Measurements from ENCODE around the gene LY9. TPM values are rescaled to one million over a fixed set of nuclear protein-coding genes. Genes with fewer than 3 reads are reported as not detected.

Gene LY9
- total and polyA plus RNA-seq, 2 experiments from 2014 or later, result not detected

GRCh38 chr1:160772331-160772730 lies 23.6 kb upstream of the LY9 start (continued):
- TF ChIP-seq NANOG (IDR thresholded peaks at IDR 0.05; ENCODE audit: borderline replicate concordance), result no peak
- no peak for TF ChIP-seq POLR2AphosphoS5 (IDR thresholded peaks at IDR 0.05; ENCODE audit: low read depth)
- TF ChIP-seq JUNB (IDR thresholded peaks at IDR 0.05; ENCODE audit: unreplicated experiment), result no peak
- no peak for TF ChIP-seq STAT1 (IDR thresholded peaks at IDR 0.05; ENCODE audit: unreplicated experiment)
- TF ChIP-seq EZH2 (IDR thresholded peaks at IDR 0.05; ENCODE audit: low read depth, unreplicated experiment), result no peak
- TF ChIP-seq CREB1 (CRISPR knock-in tag; IDR thresholded peaks at IDR 0.05; ENCODE audit: low read depth), result no peak
- TF ChIP-seq, protein P1, sequence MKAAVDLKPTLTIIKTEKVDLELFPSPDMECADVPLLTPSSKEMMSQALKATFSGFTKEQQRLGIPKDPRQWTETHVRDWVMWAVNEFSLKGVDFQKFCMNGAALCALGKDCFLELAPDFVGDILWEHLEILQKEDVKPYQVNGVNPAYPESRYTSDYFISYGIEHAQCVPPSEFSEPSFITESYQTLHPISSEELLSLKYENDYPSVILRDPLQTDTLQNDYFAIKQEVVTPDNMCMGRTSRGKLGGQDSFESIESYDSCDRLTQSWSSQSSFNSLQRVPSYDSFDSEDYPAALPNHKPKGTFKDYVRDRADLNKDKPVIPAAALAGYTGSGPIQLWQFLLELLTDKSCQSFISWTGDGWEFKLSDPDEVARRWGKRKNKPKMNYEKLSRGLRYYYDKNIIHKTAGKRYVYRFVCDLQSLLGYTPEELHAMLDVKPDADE (IDR thresholded peaks at IDR 0.05), result no peak

- peaks cover 2% of the 10 kb centered on the region for H3K27me3 Mint-ChIP-seq (ENCODE audit: insufficient read depth, low read depth, poor library complexity)
- no peak for TF ChIP-seq NANOG (IDR thresholded peaks at IDR 0.05; ENCODE audit: borderline replicate concordance)
- no peak for TF ChIP-seq JUNB (IDR thresholded peaks at IDR 0.05; ENCODE audit: unreplicated experiment)
- TF ChIP-seq, protein P1 (IDR thresholded peaks at IDR 0.05), result no peak
- no peak for TF ChIP-seq POLR2AphosphoS5 (IDR thresholded peaks at IDR 0.05; ENCODE audit: low read depth)
- no peak for ATAC-seq
- H3K4me3 ChIP-seq, result no peak overlapping the region
- H3K79me2 ChIP-seq (replicated peaks; ENCODE audit: insufficient read depth), result no peaks in the 10 kb centered on the region
- H4K20me1 ChIP-seq (replicated peaks; ENCODE audit: insufficient read depth), result no peaks in the 10 kb centered on the region
- H3K27ac Mint-ChIP-seq, result no peak overlapping the region
- 0 out of 2 replicates have a peak, but pooled peaks cover 3% of the 10 kb centered on the region for H3K36me3 ChIP-seq (ENCODE audit: insufficient read depth)
- no peak overlapping the region for H3K4me2 ChIP-seq
- DNase-seq (ENCODE audit: low spot score), result no peak
- H3K36me3 Mint-ChIP-seq (ENCODE audit: low read depth), result no peaks in the 10 kb centered on the region
- H3K27ac ChIP-seq (ENCODE audit: low read depth), result no peak overlapping the region
- H2AFZ ChIP-seq, result no peak overlapping the region
- H3K9me3 Mint-ChIP-seq, result no peaks in the 10 kb centered on the region
- no peak overlapping the region for H3K4me3 Mint-ChIP-seq
- no peaks in the 10 kb centered on the region for H3K9me2 ChIP-seq (ENCODE audit: insufficient read depth)
- peaks cover 2% of the 10 kb centered on the region for H3K4me1 Mint-ChIP-seq
- H3K4me1 ChIP-seq (ENCODE audit: insufficient read depth), result no peaks in the 10 kb centered on the region
- H3K27me3 ChIP-seq (ENCODE audit: insufficient read depth), result no peaks in the 10 kb centered on the region
- no peaks in the 10 kb centered on the region for H3F3A ChIP-seq (replicated peaks; ENCODE audit: low read depth)
Measured at GRCh38 chr1:160773093-160773492, 22.9 kb upstream of the LY9 start.

DNA sequence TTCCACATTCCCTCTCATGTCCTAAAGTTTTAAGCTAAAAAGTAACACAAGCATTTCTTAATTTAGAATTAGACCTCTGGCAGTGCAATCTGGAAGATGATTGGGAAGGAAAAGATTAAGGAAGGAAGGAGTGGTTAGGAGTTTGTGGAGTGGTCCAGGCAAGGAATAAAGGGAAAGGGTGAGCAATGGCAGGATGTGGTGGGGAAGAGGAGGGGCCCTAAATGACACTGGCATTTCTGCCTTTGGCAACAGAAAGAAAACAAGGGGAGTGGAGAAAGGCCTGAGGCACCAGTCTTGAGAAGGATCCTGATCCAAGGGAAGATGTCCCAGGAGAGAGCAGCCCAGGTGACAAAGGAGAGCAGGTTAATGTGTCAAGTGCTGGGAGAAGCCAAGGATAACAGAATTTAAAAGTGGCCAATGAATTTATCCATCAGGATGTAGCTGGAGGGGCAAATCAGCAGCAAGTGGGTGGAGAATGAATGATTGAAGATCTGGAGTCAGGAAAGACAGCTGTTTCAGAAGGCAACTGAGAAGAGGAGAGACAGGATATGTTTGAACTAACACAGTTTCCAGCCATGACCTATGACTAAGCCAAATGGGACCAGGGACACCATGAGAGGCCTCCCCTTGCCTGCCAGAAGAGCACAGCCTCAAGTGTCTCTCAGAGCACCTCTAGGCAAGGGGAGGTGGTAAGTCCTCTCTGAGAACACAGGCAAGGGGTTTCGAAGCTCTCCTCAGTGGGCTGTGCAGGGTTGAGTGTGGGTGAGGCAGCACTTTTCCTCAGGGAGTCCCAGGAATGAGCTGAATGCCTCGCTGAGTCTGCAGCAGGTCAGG lies 20.9 kb upstream of the LY9 start:
- TF ChIP-seq ZNF331 (CRISPR knock-in tag; IDR thresholded peaks at IDR 0.05; ENCODE audit: low read depth) (no peak), JUNB (IDR thresholded peaks at IDR 0.05; ENCODE audit: unreplicated experiment) (no peak), STAT1 (IDR thresholded peaks at IDR 0.05; ENCODE audit: unreplicated experiment) (no peak), POLR2AphosphoS5 (IDR thresholded peaks at IDR 0.05; ENCODE audit: low read depth) (no peak), ZNF114 (CRISPR knock-in tag; IDR thresholded peaks at IDR 0.05) (no peak), CREB1 (CRISPR knock-in tag; IDR thresholded peaks at IDR 0.05; ENCODE audit: low read depth) (no peak), CTCF (conservative IDR thresholded peaks at IDR 0.05; ENCODE audit: low read depth in 2 of 2) (no peak), NANOG (IDR thresholded peaks at IDR 0.05; ENCODE audit: borderline replicate concordance) (no peak)
- TF ChIP-seq, protein P2, sequence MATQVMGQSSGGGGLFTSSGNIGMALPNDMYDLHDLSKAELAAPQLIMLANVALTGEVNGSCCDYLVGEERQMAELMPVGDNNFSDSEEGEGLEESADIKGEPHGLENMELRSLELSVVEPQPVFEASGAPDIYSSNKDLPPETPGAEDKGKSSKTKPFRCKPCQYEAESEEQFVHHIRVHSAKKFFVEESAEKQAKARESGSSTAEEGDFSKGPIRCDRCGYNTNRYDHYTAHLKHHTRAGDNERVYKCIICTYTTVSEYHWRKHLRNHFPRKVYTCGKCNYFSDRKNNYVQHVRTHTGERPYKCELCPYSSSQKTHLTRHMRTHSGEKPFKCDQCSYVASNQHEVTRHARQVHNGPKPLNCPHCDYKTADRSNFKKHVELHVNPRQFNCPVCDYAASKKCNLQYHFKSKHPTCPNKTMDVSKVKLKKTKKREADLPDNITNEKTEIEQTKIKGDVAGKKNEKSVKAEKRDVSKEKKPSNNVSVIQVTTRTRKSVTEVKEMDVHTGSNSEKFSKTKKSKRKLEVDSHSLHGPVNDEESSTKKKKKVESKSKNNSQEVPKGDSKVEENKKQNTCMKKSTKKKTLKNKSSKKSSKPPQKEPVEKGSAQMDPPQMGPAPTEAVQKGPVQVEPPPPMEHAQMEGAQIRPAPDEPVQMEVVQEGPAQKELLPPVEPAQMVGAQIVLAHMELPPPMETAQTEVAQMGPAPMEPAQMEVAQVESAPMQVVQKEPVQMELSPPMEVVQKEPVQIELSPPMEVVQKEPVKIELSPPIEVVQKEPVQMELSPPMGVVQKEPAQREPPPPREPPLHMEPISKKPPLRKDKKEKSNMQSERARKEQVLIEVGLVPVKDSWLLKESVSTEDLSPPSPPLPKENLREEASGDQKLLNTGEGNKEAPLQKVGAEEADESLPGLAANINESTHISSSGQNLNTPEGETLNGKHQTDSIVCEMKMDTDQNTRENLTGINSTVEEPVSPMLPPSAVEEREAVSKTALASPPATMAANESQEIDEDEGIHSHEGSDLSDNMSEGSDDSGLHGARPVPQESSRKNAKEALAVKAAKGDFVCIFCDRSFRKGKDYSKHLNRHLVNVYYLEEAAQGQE (IDR thresholded peaks at IDR 0.05; ENCODE audit: unreplicated experiment), result no peak
- TF ChIP-seq, protein P1 (IDR thresholded peaks at IDR 0.05), result no peak
- Histone ChIP-seq H3K9me2 (ENCODE audit: insufficient read depth) (no peaks in the 10 kb centered on the region), H2AFZ (no peak overlapping the region), H3K4me2 (no peak overlapping the region), H3K4me3 (no peak overlapping the region), H4K20me1 (replicated peaks; ENCODE audit: insufficient read depth) (no peaks in the 10 kb centered on the region), H3K79me2 (replicated peaks; ENCODE audit: insufficient read depth) (no peaks in the 10 kb centered on the region), H3K36me3 (ENCODE audit: insufficient read depth) (0 out of 2 replicates have a peak, but pooled peaks cover 3% of the 10 kb centered on the region), H3K27me3 (ENCODE audit: insufficient read depth) (no peaks in the 10 kb centered on the region), H3K27ac (ENCODE audit: low read depth) (no peak overlapping the region), H3K4me1 (ENCODE audit: insufficient read depth) (0 out of 2 replicates have a peak, but pooled peaks cover 3% of the 10 kb centered on the region), H3F3A (replicated peaks; ENCODE audit: low read depth) (no peaks in the 10 kb centered on the region)
- Mint-ChIP-seq H3K4me1 (no peaks in the 10 kb centered on the region; the same call in 1 of the 3 replicates), H3K27me3 (ENCODE audit: insufficient read depth, low read depth, poor library complexity) (peaks cover 5% of the 10 kb centered on the region), H3K36me3 (ENCODE audit: low read depth) (no peaks in the 10 kb centered on the region), H3K27ac (no peak overlapping the region), H3K4me3 (no peak overlapping the region), H3K9me3 (peaks cover under 1% of the 10 kb centered on the region; the same call in 2 of the 3 replicates)
- no peak for ATAC-seq
- no peak for DNase-seq (ENCODE audit: low spot score)

All from GM23338 (cell line).